NCI-H526 (cell line): Measurements from ENCODE around the gene HLA-DRB1.
"Not testable (repeated sequence)": the region's sequence is repeated elsewhere in the genome, so short reads cannot be mapped to it uniquely, and the experiment has no call there.

Source experiments
- DNase-seq, 2 experiments: peaks; one replicate each; lab custom pipeline; 2025; lab: John Stamatoyannopoulos, UW

The HLA-DRB1 gene

DNA sequence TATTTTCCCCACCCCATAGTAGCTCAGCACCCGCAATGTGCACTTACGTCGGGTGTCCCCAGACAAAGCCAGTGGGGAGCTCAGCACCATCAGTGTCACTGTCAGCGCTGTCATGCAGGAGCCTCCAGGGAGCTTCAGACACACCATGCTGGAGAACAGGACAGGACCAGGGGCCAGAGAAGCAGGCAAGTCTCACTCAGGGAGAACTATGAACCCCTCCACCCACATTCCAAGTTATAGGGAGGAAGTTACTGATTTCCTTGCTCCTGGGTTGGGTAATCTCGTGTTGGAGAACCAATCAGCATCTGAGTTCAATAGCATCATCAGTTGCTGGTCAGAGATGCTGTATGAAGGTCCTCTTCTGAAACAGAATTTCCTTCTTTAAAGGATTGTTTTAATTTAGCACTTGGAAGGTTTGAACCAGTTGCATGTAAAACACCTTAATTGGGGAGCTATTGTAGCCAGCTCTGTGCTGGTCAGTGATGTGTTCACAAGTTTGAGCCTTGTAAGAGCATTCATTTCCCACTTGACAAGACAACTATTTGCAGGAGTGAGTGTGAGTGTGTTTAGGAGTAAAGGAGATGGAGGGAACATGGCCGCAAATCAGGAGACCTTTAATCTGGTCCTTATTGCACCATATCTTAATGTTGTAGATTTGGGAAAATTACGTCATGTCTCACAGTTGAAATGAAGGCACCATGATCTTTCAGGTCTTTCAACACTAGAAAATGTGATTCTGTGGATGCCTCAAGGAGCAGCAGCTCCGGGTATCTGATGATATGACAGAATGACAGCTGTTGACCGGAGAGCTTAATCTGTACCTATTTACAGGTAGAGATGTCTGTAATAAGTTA, at the start of gene HLA-DRB1:
HLA-DRB1 (minus strand) TSS at position 253 of the 854 bp plus-strand sequence; CDS start at position 147, 106 bp downstream.
- no peak for DNase-seq

DNA sequence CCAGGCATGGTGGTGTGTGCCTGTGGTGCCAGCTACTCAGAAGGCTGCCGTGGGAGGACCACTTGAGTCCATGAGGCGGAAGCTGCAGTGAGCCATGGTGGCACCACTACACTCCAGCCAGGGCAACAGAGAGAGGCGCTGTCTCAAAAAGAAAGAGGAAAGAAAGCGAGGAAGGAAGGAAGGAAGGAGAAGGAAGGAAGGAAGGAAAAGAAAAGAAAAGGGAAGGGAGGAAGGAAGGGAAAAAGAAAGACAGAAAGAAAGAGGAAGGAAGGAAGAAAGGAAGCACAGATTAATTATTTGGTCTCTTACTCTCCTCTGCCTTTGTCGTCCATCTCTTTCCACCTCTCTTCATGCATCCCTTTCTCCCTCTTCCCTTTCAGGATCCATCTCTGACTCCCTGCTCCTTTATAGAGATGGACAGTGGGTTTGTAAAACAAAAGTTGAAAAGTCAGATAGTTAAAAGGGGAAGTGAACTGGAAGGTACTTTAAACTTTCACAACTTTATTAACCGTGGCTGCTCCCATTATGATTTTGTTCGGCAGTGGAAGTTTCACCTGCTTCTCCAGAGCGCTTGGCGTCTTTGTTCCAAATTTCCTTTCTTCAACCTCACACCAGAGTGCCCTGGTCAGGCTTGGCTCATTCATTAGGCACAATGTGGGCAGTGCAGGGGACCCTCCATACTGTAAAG, 49.0 kb upstream of the HLA-DRB1 start:
- no peak for DNase-seq

DNA sequence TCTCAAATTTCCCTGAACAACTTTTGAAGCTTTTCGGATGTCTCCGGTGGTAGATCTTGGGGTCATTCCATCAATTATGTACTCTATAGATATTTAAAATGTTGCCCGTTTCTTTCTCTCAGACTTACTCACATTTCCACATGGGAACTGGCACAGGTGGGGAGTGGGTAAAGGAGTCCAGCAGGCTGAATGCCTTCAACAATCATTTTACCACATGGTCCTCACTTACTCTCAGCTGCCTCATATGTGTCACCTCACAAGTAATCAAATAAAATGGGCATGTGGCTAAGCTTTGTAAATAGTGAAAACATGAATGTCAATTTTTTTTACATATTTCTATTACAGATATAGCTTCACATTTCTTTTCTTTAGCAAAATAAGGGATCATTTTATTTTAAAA, 48.2 kb upstream of the HLA-DRB1 start:
- no peak for DNase-seq

DNA sequence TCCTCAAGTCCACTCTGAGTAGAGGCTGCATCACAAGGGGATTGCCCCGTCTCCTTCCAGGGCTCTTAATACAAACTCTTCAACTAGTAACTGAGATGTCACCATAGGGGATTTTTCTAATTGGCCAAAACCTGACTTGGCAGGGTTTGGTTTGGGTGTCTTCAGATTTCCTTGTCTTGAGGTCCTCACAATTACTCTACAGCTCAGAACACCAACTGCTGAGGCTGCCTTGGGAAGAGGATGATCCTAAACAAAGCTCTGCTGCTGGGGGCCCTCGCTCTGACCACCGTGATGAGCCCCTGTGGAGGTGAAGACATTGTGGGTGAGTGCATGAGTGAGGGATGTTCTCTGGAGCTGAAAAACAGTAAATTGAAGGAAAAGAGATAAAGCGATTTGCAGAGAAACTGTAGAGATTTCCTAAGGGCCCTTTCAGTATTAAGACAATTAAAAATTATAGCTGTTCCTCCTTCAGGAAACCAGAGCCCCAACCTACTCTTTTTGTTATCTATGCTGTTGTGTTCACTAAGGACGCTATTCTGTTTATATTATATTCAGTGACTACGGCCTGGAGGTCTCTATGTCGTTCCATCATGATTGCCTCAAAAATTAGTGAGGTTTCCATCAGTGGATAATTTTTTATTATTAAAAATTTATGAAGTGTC, 47.7 kb upstream of the HLA-DRB1 start, which contains the start of gene HLA-DQA1:
HLA-DQA1 (plus strand) TSS at position 188 of the 662 bp plus-strand sequence; CDS start at position 241, 53 bp downstream.
- no peak for DNase-seq

DNA sequence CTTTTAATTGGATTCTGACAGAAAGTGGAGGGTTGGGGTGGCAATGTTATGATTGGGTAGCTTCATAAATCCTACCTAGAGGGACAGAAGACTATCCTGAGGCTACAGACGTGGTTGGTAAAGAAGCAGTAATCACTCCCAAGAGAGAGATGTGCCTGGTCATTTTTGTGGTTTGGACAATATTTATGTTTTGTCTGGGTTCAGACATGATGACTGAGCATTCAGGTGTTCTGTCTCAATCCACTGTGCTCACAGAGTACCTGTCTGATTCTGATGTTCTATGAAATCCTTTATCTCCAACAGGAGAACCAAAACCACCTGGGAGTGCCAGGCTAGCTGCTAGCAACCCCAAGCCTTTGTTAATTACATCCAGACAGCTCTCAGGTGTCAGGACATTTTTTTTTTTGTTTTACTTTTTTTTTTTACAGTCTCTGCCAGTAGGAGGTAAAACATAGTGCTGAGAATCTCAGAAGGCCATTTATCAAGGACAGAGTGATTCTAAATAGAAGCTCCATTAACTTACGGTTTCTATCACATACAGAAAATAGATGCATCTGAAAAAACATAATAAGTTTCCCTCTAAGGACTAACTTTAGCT, 46.0 kb upstream of the HLA-DRB1 start:
- DNase-seq = no peak

DNA sequence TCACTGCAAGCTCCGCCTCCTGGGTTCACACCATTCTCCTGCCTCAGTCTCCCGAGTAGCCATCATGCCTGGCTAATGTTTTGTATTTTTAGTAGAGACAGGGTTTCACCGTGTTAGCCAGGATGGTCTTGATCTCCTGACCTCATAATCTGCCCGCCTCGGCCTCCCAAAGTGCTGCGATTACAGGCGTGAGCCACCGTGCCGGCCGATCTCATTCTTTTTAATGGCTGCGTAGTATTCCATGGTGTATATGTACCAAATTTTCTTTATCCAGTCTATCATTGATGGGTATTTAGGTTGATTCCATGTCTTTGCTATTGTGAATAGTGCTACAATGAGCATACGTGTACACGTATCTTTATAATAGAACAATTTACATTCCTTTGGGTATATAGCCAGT, 40.1 kb upstream of the HLA-DRB1 start:
- not testable (repeated sequence) for DNase-seq

DNA sequence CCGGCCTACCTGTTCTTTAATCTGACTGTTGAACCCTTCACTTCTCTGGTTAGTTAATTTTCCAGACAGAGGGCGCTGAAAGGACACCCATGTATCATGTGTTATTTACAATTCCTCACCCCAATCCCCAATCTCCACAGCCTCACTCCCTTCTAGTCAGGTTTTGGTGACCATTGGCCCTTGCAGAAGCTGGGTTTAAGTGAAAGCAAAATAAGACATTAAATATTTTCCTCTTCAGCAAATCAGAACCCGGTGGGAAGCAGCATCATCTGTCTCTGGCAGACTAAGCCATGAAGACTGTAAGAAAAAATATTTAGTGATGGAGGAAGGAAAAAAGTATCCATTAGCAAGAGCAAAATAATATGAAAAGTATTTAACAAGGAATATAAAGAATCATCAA, 38.2 kb upstream of the HLA-DRB1 start:
- no peak for DNase-seq

DNA sequence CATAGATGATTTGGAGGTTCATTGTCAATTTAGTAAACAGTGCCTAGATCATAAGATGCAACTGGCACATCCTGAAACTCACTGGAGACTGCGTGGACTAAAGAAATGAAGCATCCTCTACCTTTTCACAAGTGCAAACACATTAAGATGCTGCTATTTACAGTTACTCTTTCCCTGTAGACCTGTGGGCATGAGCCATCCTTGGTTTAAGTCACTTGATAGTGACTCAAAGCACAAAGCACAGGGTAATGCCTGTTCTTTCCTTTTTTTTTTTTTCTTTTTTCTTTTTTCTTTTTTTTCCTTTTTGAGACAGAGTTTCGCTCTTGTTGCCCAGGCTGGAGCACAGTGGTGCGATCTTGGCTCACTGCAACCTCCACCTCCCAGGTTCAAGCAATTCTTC, 37.6 kb upstream of the HLA-DRB1 start:
- DNase-seq = no peak

DNA sequence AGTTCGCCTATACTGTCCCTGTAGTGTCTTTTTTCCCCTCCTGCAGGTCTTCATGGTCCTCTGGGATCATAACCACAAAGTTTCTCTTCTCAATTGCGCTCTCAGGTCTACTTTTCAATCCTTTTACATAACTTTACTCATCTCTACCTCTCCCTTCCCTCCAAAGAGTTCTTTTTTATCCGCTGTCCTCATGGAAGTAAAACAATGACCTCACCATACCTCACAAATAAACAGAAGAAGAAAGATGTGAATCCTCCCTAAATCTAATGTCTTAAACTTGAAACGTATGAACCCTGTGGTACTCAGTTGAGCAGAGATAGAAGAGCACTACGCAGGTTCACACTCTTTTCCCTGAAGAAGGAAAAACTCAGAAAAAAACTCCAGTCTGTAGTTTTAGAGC, 35.5 kb upstream of the HLA-DRB1 start:
- DNase-seq = no peak

DNA sequence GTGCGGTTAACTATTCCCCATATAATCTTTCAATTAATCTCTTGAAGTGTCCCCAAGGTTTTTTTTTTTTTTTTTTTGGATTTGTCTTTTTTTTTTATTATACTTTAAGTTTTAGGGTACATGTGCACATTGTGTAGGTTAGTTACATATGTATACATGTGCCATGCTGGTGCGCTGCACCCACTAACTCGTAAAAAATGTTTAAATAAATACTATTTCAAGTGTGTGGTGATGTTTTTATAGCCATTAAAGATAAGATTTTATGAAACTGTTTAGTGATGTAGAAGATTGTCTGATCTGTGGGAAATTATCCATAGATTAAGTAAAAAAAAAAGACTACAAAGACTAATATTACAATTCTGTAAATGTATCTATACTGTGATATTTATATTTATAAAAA, 34.9 kb upstream of the HLA-DRB1 start:
- DNase-seq = no peak

DNA sequence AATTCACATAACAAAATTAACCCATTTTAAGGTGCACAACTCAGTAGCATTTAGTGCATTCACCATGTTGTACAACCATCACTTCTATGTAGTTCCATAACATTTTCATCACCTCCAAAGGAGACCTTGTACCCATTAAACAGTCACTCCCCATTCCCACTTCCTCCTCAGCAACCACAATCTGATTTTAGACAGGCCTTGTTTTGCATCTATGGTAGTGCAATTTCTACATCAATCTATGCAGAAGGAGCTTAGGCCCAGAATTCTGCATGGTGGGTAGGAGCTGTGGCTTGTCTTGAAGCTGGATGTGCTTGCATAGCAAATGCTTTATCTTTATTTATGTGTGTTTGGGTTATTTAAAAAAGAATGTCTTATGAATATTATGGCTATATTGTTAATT, 34.0 kb upstream of the HLA-DRB1 start:
- no peak for DNase-seq

DNA sequence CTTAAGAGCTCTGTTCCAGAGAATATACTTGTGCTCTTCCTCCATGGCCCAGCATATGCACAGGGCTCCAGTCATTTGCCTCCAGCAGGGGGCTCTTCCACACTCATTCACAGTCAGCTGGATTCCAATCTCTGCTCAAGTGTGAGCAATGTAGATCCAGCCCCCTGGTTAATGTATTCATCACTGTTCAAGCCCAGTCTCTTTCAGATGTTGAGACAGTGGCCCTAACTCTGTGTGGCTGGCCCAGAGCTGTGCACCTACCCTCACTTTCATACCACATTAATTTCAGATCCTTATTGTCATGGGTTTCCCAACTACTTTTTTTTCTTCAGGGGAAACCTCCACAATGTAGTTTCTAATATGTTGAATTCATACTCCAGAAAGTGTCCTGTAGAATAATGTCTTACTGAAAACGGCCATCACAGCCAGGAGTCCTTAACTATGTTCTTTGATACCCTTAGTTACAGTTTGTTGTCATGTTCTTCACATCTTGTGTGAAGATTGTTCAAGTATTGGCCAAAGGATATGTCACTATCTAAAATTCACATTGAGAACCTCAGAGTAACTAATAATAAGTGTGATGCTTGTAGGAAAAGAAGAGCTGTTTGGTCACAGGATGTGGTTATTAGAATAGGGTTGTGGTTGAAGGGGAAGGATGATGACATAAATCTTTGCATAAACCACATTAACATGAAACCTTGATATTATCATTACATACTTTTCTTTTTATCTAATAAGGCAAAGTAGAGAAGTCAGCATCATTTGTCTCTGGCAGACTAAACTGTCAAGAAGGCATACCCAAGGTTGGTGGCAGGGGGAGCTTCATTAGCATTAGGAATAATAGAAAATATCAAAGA, 33.1 kb upstream of the HLA-DRB1 start:
- DNase-seq = peak in 1 of 2 experiments; percentile 16

DNA sequence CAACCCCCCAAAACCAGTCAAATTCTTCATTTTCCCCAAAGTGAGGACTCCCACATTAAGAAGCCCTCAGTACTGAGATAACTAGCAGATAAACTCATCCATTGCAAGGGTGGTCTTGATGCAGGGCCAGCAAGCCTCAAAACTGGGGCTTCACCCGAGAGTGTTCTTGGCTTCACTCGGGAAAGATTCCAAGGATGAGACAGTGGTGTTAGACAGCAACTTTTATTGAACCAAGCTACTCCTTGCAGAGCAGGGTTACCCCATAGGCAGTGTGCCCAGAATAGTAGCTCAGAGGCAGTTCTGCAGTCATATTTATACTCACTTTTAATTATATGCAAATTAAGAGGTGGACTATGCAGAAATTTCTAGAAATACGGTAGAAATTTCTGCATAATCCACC, 31.7 kb upstream of the HLA-DRB1 start:
- no peak for DNase-seq

DNA sequence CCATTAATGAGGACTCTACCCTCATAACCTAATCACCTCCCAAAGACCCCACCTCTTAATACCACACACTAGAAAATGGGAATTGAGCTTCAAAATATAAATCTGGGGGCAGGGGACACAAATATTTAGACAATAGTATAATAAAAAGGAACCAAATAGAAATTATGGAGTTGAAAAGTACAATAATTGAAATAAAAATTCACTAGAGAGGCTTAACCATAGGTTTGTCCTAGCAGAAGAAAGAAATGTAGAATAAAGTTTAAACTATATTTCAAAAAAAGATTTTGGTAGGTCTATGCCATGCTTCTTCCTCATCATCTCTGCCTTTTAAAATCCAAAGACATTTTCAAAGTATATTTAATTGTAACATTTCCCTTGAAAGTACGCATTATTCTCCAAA, 28.1 kb upstream of the HLA-DRB1 start:
- no peak for DNase-seq

DNA sequence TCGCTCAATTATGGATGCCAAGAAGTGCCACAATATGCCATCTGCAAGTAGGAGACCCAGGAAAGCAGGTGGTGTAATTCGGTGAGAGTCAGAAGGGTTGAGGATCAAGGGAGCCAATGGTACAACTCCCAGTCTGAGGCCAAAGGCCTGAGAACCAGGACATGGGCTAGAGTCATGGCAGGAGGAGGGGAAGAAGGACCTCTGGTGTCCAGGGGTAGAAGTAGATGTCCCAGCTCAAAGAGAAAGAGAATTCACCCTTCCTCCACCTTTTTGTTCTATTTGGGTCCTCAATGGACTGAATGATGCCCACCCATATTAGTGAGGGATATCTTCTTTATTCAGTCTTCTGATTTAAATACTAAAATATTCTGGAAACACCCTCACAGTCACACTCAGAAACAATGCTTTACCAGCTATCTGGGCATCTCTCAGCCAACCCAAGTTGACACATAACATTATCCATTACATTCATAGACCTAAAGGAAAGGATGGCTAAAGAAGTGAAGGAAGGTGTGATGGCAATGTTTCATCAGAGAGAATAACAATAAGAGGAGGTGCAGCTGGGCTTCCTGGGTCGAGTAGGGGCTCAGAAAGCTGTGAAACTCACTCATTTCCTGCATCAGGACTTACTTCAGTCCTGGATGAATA, 26.4 kb upstream of the HLA-DRB1 start:
- DNase-seq = no peak

DNA sequence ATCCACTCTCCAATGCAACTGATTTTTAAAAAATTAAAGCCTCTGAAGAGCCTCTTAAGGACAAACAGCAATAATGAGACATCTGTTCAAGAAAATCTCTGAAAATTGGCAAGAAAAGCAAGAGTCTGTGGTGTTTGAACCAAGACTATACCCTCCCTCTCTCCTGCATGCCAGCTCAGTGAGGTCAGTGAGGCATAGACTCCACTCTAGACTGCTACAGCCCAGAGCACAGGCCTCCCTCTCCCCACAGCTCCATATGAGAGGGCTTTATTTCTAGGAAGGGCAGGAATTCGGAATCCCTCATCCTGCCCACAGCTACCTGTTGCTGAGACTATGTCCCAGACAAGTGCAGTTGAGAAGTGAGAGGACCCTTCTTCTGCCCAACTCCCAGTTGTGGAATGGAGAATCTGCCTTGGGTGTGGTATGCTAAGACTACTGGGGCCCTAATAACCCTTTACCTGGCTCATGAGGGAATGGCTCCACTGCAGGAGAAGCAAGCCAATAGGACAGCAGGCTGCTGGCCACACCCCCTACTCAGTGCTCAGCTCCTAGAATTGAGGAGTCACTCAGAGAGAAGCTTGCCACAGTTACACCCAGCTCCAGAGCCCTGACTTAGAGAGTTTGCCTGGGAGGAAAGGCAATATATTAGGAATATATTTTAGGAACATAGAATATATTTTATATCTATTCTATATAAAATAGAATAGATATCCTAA, 24.9 kb upstream of the HLA-DRB1 start:
- DNase-seq = no peak

DNA sequence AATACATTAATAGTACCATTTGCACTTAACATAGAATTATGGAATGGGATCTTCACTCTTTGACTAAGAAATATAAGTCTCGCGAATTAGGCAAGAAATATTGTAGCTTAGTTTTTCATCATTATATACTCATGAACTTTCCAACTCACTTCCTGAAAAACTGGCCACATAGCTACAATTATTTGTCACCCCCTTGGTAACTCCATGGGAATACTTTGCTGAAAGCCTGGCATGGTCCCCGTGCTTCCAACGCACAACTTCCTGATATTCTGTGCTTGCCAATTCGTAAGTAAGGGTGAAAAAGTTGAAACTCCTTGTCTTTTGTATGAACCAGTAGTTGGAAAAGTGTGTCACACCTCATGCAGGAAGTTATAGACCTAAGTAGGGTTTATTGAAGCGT, 23.8 kb upstream of the HLA-DRB1 start:
- no peak for DNase-seq

DNA sequence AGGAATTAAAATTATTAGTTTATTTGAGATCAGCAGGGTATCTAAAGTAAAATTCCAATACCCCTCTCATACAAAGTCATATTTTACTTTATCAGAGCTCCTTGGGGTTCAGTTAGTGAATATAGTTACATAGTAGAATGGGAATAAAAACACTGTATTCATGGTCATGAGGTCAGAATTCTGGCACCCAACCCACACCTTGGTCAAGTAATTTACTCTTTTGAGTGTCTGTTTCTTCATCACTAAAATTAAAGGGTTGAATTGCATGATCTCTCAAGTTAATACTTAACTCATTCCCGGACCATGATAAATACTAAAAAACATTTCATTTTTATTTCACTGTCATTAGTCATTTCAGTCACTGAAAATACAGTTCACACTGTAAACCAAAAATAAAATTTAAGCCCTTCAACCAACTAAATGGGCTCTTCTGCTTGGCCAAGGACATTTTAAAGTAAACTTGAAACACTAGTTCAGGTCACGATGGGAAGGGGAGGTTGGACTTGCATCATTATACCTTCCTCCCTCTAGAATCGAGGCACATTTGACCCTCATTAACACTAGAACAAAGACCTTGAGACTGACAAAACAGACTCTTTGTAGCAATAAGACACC, 21.1 kb upstream of the HLA-DRB1 start:
- DNase-seq = no peak

DNA sequence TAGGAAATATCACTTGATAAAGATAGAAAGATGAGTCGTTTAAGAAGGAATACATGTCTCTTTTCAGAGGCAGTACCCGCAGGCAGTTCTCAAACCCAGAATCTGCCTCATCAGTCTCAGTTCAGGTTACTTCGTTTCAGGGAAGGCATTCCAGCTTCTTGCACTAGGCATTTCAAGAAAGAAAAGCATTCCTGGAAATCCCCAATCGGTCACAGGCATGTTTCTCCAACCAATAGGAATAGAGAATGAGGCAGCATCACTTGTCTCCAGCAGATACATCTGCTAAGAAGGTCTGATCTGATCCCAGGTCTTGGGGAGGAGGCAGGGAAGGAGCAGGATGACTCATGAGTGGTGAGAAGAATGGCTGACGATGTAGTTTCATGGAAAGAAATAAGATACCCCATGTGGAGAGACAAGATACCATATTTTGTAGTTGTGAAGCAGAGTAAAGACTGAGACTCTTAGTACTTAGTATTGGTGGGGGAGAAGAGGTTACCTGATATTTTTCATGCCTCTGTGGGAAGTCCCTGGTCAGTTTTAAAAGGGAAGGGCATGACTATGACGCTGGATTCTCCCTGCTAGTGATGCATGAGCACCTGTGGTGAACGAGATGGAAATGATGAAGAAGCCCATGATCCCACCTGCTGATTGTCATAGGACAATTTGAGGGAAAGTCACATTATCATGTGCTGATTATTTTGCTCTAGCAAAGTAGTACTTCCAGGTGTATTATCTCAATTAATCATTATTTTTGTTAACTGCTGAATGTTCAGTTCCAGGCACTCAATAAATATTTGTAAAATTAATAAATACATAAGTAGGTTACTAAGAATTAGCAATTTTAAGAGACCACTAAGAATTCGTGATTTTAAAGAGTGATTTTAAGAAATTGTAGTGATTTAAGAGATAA, 20.3 kb upstream of the HLA-DRB1 start:
- peak; percentile 39 to 68 for DNase-seq
